ENCODE results near the gene TUT7.
"Not testable (repeated sequence)": the region's sequence is repeated elsewhere in the genome, so short reads cannot be mapped to it uniquely, and the experiment has no call there.

TUT7 gene, protein sequence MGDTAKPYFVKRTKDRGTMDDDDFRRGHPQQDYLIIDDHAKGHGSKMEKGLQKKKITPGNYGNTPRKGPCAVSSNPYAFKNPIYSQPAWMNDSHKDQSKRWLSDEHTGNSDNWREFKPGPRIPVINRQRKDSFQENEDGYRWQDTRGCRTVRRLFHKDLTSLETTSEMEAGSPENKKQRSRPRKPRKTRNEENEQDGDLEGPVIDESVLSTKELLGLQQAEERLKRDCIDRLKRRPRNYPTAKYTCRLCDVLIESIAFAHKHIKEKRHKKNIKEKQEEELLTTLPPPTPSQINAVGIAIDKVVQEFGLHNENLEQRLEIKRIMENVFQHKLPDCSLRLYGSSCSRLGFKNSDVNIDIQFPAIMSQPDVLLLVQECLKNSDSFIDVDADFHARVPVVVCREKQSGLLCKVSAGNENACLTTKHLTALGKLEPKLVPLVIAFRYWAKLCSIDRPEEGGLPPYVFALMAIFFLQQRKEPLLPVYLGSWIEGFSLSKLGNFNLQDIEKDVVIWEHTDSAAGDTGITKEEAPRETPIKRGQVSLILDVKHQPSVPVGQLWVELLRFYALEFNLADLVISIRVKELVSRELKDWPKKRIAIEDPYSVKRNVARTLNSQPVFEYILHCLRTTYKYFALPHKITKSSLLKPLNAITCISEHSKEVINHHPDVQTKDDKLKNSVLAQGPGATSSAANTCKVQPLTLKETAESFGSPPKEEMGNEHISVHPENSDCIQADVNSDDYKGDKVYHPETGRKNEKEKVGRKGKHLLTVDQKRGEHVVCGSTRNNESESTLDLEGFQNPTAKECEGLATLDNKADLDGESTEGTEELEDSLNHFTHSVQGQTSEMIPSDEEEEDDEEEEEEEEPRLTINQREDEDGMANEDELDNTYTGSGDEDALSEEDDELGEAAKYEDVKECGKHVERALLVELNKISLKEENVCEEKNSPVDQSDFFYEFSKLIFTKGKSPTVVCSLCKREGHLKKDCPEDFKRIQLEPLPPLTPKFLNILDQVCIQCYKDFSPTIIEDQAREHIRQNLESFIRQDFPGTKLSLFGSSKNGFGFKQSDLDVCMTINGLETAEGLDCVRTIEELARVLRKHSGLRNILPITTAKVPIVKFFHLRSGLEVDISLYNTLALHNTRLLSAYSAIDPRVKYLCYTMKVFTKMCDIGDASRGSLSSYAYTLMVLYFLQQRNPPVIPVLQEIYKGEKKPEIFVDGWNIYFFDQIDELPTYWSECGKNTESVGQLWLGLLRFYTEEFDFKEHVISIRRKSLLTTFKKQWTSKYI (N-terminal part only)

DNA sequence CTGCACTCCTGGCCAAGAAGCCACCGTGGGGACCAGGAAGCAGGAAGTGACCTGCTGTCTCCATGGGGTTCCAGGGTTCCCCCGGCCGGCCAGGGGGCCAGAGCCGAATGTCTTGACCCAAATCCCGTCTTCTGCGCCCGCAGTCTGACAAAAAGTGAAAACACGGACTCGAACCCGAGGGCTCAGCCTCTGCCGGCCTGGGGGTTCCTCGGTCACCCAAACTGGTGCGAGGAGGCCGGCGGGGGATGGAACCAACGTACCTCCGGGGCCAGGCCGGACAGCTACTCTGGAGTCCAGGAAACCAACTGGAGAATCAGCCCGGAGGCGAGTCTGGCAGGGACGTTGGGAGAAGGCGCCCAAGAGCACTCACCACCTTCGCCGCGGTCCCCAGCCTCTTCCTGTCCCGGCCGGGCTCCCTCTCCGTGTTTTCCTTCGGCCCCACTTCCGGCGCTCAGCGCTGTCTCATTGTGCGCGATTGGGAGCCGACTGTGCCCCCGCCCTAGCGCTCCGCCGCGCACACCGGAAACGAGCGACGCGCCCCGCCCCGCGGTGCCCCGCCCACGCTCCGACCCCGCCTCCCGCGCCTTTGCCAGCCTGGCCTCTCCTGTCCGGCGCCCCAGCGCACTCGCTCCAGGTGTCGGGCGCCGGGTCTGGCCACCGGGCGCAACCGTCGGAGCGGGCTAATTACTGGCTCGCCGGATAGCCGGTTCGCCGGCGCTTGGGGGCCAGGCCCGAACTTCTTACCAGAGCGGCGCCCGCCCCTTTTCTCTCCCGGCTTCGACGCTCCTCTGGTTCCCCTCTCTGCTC, at the start of gene TUT7:
TUT7 (minus strand) TSS at position 400 of the 807 bp plus-strand sequence. CDS start 1,211 bp downstream, outside the sequence.
- DNase-seq (ENCODE audit: low read depth in 1 of 2, low spot score in 1 of 2) = peak; percentile 90 to 92

DNA sequence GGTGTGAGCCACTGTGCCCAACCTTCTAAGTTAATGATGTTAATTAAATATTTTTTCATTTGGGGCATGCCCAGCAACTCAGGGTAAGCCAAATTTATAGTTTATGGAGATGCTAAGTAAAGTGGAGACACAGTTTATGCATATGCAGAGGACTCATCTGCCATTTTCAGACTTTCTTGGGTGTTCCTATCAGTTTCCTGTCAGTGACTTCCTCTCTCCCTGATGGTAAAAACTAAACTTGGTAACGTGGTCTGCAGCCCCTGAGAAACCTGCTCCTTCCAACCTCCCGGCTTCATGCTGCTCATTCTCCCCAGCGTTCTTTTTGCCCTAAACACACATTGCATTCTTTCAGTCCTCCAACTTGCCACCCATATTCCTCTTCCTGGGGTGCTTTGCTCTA, 48.4 kb upstream of the TUT7 start:
- no peak for DNase-seq (ENCODE audit: low read depth in 1 of 2, low spot score in 1 of 2)

DNA sequence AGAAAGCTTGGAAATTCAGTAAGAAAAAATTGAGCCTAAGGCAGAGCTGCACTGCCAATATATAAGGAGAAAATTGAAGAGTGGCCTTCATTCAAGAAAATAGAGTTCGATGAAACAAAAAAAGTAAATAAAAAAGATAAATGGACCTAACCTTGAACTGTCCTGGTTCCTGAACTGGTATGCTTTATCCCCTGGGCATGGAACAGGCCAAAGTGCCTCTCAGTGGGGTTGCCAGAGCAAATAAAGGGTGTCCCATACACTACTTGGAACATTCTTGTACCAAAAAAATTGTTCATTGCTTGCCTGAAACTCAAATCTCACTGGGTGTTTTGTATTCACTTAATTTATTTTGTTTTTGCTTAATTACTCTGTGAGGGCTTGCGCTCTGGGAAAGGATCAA, 42.2 kb upstream of the TUT7 start:
- DNase-seq (ENCODE audit: low read depth in 1 of 2, low spot score in 1 of 2) = no peak

DNA sequence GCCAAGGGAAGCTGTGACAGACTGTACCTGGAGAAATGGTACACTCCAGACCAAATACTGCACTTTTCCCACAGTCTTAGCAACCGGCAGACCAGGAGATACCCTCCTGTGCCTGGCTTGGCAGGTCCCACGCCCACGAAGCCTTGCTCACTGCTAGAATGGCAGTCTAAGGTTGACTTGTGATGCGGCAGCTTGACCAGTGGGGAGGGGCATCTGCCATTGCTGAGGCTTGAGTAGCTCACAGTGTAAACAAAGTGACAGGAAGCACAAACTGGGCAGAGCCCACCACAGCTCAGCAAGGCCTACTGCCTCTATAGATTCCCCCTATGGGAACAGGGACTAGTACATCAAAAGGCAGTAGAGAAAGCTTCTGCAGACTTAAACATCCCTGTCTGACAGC, 36.0 kb upstream of the TUT7 start:
- not testable (repeated sequence) for DNase-seq (ENCODE audit: low read depth in 1 of 2, low spot score in 1 of 2)

DNA sequence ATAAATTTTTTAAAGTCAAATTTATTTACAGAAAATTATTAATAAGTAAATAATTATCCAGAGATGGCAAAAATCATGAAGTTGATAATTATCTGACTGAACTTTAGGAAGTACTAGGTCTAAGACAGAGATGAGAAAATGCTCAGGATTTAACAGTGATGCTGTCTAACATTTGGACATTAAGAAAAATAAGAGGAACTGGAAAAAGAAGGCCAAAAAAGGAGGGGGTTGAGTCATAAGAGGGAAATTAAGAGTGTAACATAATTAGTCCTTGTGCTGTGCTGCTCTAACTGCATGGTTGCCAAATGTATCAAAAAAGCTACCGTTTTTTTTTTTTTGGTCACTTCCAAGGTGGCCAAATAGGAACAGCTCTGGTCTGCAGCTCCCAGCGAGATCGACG, 35.4 kb upstream of the TUT7 start:
- no peak for DNase-seq (ENCODE audit: low read depth in 1 of 2, low spot score in 1 of 2)

DNA sequence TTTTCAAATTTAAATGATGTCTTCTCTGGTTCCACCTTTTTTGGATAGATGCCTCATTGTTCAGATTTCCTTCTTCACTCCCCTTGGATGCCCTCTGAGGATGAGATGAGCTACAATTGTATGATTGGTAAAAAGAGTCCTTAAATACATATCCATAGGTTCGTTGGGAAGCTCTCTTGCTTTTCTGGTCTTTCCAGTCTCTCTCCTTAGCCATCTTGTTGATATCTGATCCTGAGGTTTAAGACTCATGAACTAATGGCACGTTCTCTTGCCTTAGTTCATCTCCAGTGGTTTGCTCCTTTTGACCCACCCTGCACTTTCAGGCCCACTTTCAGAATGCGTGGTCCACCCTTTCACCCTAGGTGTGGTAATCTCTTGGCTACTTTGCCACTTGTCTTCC, 33.2 kb upstream of the TUT7 start:
- DNase-seq (ENCODE audit: low read depth in 1 of 2, low spot score in 1 of 2) = no peak

DNA sequence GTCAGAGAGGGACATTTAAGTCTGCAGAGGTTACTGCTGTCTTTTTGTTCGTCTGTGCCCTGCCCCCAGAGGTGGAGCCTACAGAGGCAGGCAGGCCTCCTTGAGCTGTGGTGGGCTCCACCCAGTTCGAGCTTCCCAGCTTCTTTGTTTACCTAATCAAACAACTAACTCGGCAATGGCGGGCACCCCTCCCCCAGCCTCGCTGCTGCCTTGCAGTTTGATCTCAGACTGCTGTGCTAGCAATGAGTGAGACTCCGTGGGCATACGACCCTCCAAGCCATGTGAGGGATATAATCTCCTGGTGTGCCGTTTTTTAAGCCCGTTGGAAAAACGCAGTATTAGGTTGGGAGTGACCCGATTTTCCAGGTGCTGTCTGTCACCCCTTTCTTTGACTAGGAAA, 28.8 kb upstream of the TUT7 start:
- not testable (repeated sequence) for DNase-seq (ENCODE audit: low read depth in 1 of 2, low spot score in 1 of 2)

DNA sequence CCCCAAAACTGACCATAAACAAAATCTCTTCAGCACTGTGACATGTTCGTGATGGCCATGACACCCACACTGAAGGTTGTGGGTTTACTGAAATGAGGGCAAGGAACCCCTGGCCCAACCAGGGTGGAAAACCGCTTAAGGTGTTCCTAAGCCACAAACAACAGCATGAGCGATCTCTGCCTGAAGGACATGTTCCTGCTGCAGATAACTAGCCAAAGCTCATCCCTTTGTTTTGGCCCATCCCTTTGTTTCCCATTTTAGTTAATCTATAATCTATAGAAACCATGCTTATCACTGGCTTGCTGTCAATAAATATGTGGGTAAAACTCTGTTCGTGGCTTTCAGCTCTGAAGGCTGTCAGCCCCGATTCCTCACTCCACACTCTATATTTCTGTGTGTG, 21.8 kb upstream of the TUT7 start:
- no peak for DNase-seq (ENCODE audit: low read depth in 1 of 2, low spot score in 1 of 2)

DNA sequence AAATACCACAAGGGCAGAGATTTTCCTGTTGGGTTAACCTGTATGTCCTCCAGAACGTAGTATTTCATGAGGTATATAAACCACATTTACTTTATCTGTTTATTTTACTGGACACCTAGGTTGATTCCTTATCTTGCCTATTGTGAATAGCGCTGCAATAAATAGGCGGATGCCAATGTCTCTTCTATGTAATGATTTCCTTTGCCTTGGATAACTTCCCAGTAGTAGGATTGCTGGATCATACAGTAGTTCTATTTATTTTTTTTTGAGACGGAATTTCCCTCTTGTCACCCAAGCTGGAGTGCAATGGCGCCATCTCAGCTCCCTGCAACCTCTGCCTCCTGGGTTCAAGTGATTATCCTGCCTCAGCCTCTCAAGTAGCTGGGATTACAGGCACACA, 15.6 kb upstream of the TUT7 start:
- no peak for DNase-seq (ENCODE audit: low read depth in 1 of 2, low spot score in 1 of 2)

DNA sequence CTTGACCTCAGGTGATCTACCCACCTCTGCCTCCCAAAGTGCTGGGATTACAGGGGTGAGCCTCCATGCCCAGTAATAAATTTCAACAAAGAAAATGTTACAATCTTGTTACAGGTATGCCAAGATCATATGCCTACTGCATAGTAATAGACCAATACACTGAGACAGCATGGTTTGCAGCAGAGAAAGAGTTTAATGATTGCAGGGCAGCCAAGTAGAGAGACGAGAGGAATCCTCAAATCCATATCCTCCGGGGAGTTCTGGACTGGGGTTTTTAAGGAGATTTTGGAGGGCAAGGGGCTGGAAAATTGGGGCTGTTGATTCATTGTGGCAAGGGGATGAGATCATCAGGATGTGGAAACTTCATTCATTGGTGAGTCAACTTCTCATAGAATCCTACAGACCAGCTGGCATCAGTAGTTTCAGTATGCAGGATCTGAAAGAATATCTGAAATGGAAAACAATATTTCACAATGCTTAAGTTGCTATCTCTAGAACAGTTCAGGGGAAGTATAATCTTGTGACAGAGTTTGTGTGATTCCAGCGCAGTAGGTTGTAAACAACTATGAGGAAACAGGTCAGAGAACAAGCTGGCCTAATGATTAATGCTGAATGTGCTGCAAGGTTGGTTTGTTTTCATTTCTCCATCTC, 14.8 kb upstream of the TUT7 start:
- DNase-seq (ENCODE audit: low read depth in 1 of 2, low spot score in 1 of 2) = no peak

DNA sequence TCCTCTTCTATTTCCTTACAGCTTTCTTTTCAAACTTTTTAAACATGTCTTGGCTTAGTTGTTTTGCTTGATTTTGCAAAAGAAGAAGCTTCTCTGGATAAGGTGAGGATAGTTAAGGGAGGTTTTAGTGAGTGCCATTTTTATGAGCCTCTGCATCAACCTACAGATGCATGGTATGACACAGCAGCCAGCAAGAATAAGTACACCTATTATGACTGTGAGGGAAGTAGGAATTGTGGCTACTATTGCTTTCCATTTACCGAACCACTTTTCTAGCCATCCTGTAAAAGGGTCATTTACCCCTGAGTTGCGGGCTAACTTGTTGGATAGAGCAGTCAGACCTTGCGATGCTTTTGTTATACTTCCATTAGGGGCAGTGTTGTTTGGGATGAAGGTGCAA, 7.0 kb upstream of the TUT7 start:
- no peak for DNase-seq (ENCODE audit: low read depth in 1 of 2, low spot score in 1 of 2)

DNA sequence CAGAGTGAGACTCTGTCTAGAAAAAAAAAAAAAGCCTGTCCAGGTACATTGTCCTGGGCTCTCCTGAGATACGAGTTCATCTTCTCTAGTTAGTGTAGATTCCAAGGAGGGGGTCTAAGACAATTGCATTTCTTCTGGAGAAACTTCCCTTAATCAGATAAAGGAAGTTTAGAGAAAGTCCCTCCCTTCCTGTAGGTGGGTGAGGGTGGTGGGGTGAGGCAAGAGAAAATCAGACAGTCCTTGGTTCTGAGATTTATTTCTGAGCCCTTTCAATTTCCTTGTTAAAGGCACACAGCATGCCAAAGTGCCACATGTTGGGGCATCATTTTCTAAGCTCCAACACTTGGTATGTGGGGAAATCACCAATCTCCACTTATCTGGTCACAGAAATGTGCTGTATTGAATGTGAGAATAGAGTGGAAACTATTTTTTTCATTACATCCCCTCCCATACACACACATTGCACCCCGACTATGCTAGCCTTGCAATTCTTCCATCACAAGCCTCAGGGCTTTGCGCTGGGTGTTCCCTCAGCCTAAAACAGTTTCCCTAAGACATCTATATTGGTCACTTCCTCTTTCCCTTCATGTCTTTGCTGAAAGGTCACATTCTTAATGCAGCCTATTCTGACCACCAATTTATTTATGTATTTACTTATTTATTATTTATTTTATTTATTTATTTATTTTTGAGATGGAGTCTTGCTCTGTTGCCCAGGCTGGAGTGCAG, 5.1 kb upstream of the TUT7 start:
- no peak for DNase-seq (ENCODE audit: low read depth in 1 of 2, low spot score in 1 of 2)

DNA sequence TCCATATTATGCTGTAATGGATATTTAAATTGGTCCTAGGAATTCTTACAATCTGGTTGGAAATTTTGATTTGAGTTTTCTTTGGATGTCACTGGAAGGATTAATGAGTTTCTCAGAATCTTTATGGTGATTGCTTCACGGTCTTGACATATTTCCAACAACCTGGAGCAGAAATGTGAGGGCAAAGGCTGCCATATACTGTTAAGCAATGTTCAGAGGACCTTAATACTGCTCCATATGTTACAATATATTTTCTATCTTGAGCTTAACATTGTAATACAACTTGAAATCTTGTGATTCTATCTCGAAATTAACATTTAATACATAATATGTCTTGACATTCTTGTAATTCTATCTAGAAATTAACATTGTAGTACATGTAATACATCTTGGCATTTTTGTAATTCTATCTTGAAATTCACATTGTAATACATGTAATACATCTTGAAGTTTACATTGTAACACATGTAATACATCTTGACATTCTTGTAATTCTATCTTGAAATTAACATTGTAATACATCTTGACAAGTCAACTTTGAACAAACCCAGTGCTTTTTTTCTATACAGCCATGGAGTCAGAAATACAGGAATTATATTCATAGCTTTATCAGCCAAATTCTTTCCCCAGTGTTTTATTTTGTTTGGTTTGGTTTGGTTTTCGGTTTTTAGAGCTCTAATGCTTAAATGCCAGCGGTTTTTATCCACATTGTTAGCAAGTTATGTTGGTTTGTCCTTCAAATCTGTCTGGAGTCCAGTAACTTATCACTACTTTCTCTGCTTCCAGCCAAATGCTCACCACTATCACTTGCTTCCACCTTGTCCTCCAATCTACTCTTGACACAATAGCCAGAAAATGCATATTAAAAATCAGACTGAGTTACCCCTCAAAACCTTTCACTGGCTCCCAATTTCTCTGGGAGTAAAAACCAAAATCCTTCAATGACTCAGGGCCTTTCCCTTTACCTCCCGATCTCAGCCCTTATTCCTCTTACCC, 3.0 kb upstream of the TUT7 start:
- no peak for DNase-seq (ENCODE audit: low read depth in 1 of 2, low spot score in 1 of 2)

DNA sequence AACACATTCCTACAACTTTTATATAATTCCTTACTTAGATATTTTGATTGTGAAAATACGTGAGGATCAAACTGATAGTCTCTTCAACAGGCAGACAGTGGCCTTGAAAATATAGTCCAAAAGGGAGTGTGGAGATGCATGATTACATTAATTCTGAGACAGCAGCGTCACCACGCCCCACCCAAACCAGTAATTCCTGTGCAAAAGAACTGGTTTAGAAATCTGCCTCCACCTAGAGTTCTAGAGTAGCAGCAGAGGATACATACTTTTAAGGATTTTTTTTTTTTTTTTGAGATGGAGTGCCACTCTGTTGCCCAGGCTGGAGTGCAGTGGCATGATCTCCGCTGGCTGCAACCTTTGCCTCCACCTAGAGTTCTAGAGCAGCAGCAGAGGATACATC, 1.6 kb upstream of the TUT7 start:
- DNase-seq (ENCODE audit: low read depth in 1 of 2, low spot score in 1 of 2) = no peak

DNA sequence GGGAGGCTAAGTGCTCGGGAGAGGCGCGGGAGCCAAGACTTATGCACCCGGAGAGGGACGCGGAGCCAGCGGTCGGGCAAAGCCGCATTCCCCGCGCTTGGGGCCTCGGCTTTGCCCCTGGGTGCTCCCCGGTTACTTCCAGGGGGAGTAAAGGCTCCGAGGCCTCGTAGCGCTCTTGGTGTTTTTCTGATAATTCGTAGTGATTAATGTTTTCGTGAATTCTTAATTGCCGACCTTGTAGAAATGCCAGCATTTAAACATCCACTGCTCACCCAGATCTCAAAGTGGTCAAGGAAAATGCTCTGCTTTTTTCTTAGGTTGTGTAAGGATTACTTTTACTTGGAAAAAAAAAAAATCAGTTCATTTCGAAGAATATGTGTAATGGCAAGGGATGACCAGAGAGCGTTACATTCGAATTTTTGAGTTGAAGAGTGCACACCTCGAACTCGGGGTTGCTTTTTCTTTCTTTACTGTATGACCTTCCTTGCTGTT, 654 bp upstream of the TUT7 start:
- no peak for DNase-seq (ENCODE audit: low read depth in 1 of 2, low spot score in 1 of 2)

DNA sequence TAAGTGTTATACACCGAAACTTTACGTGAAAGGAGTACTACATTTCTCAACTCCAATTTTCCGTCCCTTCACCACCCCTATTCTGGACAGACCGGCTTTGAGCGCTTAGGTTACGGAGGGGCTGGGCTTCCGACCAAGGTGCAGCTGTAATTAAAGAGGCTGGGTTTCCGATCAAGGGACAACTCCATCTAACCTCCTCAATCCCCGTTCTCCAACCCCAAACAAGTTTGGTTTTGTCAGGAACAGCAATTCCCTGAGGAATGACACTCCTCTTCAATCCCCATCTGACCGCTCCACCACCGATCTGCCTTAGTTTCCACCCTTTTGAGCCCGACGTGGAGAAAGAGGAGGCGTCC, 577 bp downstream of the TUT7 start:
- no peak for DNase-seq (ENCODE audit: low read depth in 1 of 2, low spot score in 1 of 2)

DNA sequence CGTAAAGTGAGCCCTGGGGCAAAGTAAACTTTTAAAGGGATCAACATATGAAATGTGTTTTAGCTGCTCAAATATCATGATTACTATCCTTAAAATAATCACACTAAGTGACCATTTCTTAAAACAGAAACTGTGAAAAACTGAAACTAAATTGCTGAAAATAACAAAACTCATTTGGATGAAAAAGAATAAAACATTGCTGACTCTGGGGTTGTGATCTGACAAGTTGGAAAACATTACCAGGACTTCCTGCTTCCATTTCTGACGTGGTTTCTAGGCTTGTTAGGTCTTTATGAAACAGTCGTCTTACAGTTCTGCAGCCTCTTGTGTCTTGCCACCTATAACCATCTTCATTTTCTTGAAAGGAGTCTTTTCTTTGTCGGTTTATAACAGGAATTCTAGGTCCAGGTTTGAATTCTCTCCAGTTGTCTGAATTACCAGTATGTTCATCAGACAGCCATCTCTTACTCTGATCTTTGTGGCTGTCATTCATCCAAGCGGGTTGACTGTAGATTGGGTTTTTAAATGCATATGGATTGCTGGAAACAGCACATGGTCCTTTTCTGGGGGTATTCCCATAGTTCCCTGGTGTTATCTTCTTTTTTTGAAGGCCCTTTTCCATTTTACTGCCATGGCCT, 1.7 kb downstream of the TUT7 start:
- DNase-seq (ENCODE audit: low read depth in 1 of 2, low spot score in 1 of 2) = peak in 1 of 2 donors; percentile 24

DNA sequence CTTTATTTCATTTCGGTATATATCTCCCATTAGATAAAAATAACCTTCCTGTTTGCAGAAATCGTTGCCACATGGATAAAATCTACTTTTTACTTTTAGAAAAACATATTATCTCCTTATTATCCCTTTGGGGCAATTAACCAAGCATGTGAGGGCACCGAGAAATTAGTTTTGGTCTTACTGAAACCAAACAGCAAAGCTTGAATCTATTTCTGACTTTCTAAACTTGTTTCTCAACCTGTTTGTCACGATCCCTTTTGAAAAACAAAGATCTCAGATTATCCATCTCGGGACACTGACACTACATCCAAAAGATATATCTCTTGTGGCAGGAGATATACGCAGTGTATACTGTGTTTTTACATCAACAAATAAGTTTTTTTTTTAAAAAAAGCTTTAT, 2.3 kb downstream of the TUT7 start:
- no peak for DNase-seq (ENCODE audit: low read depth in 1 of 2, low spot score in 1 of 2)
